GM21786 (cell line): ENCODE data around the gene CD177.
"Not testable (repeated sequence)": the region's sequence is repeated elsewhere in the genome, so short reads cannot be mapped to it uniquely, and the experiment has no call there.

ENCODE experiments used
- ATAC-seq: cut with Tn5 transposase; IDR thresholded peaks from one replicate; pipeline ENCODE4 v1.9.1; 2021; ENCODE audit not compliant: unreplicated experiment

Gene CD177

GRCh38 chr19:43353606-43354304 lies at the start of gene CD177:
TSS of gene CD177 (plus strand) at chr19:43353686. CDS start at chr19:43353715, 29 bp downstream.
- ATAC-seq, result no peak

GRCh38 chr19:43305642-43306041 lies 47.8 kb upstream of the CD177 start:
- no peak for ATAC-seq

DNA sequence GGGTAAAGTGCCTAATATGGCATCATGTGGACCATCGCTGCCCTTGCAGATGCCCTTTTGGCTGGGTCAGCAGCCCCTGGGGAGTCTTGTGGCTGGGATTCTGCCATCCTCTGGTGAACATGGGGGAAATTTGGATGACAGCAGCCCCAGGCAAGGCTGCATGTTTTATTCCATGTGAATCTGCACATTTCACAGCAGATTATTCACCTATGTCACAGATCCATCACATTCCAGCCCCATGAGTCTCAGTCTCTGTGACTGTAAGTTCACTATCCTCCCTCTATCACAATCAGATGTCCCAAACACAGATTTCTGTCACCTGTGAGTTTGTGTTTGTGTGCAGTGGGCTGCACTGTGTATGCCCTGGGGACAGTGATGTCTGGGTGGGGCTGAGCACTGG lies 47.4 kb upstream of the CD177 start:
- ATAC-seq, result no peak

DNA sequence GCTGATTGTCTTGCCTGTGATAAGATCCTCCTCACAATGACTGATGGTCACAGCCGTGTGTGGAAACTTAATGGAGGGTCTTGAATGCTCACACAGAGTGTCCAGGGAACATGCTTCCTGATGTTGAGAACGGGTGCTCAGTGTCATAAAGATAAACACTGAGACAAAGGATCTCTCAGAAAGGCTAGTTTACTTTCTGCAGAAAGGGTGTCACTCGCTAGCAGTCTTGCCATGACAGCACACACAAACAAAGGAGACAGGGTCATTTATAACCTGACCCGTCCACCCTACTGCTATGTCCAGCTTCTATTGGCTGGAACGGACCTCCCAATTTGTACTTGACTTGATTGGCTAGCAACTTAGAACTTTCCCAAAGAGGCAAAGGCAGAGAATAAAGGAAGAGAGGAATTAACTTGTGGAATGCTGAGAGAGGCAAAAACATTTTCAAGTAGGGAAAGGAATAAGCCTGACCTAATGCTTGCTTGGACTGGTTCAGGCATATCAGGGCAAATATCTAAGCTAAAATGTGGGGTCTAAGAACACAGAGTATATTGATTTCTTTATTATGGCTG lies 45.2 kb upstream of the CD177 start:
- no peak for ATAC-seq

GRCh38 chr19:43309466-43309865 lies 44.0 kb upstream of the CD177 start:
- no peak for ATAC-seq

DNA sequence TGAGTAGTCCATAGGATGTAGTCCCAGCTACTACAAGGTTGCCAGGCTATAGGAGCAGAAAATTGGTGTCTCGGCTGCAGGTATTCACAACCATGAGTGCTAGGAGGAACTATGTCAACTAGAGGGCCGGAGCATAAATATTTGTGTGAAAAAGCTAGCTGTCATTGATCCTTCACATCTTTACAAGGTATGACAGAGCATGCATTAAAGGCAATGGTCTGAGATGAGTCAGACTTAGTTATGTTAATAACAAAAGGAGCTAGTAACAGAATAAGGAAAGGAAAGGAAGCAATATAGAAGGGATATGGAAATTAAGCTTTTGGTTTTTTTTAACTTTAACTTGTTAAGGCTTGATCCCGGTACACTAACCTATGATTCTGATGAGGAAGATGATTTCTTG lies 43.3 kb upstream of the CD177 start:
- ATAC-seq, result no peak

DNA sequence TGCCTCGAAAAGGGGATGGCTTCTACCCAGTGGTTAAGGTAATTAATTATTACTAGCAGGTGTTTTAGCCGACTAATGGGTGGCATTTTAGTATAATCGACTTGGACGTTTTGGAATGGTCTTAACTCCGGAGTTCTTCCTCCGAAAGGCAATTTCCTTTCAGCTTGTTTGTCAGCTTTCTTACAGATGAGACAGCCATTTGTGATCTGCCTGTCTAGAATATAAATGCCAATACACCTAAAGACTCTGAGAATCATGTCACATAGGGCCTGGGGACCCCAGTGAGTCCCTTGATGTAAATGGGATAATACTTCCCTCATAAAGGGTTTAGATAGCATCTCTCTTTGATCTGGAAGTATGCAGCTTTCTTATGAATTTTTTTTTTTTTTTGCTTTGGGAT lies 42.2 kb upstream of the CD177 start:
- ATAC-seq, result no peak

DNA sequence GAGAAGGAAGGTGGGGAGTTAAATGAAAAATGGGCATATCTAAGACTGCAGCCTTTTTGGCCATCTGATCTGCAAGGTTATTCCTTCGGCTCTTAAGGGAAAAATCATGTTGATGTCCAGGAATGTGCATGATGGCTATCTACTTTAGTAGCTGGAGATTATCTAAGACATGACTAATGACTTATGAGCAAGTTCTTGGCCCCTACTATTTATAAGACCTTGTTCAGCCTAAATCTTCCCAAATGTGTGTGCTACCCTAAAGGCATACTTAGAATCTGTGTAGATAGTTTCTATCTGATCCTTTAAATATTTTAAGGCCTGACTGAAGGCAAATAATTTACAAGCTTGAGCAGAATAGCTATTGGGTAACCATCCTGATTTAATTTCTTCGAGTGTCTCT lies 41.8 kb upstream of the CD177 start:
- no peak for ATAC-seq

- ATAC-seq, result no peak
These were observed 39.6 kb upstream of the CD177 start for GRCh38 chr19:43313711-43314495.

- ATAC-seq, result no peak
These were observed 37.6 kb upstream of the CD177 start for GRCh38 chr19:43315851-43316250.

- no peak for ATAC-seq
These were observed 36.7 kb upstream of the CD177 start for GRCh38 chr19:43316591-43317319.

GRCh38 chr19:43318203-43318602 lies 35.3 kb upstream of the CD177 start:
- no peak for ATAC-seq

- ATAC-seq, result no peak
These were observed 34.6 kb upstream of the CD177 start for GRCh38 chr19:43318796-43319314.

DNA sequence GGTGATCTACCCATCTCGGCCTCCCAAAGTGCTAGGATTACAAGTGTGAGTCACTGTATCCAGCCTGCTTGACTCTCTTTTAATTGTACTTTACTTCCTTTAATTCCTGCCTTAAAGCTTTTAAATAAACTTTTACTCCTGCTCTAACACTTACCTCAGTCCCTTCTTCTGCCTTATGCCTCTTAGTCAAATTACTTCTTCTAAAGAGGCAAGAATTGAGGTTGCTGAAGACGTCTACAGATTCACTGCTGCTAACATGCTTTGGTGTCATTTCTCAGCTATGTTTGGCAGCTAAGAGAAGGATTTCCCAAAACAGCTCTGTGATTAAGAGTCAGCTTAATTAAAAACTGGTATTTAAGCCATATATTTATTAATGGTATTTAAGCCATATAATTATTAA lies 32.9 kb upstream of the CD177 start:
- ATAC-seq, result no peak

DNA sequence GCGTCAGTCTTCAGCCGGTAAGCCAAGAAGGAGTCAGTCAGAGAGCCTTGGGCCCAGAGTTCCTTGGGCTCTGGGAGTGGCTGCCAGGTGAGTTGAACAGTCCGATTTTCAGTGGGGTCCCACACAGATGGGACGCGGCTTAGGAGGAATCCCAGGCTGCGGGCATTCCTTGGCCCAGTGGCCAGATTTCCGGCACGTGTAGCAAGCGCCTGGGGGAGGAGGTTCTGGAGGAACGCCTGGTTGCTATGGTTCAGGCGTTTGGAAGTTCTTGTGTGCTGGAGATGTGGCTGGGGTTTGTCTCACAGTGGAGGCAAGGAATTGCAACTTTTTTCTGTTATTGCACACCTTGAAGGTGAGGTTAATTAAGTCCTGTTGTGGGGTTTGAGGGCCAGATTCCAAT lies 26.7 kb upstream of the CD177 start:
- ATAC-seq, result not testable (repeated sequence)

GRCh38 chr19:43328561-43328960 lies 24.9 kb upstream of the CD177 start:
- ATAC-seq, result not testable (repeated sequence)

GRCh38 chr19:43329049-43329448 lies 24.4 kb upstream of the CD177 start:
- ATAC-seq, result not testable (repeated sequence)

GRCh38 chr19:43329989-43330388 lies 23.5 kb upstream of the CD177 start:
- ATAC-seq, result no peak

GRCh38 chr19:43330726-43331434 lies 22.6 kb upstream of the CD177 start:
- ATAC-seq, result no peak

DNA sequence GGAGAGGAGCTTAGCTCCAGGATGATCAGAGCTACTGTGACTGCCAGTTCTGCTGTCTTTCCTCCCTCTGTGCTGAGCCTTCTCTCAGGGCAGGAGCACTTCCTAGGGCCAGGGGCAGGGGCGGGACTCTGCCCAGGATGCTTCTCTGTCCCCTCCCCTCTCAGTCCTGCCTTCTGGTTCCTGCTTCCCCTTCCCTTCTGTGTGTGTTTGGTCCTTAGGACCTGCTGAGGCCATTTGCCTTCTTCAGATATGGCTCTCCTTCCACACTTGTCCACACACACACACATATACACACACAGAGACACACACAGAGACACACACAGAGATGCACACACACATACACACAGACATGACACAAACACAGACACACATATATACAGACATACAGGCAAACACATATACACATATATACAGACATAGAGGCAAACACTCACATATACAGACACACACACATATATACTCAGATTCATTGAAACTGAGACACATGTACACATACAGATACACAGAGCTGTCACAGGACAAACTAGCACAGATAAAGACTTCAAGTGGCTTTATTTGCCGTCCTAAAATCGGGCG lies 22.0 kb upstream of the CD177 start:
- ATAC-seq, result no peak
